Measurements from ENCODE around the gene CIDEB. TPM values are rescaled to one million over a fixed set of nuclear protein-coding genes. Genes with fewer than 3 reads are reported as not detected.

The CIDEB gene
- total RNA-seq, 1 experiment from 2014 or later, result 0.22 TPM

- TF ChIP-seq MAX (IDR thresholded peaks at IDR 0.05) (no peak), REST (IDR thresholded peaks at IDR 0.05; ENCODE audit: low read depth) (no peak)
Measured at GRCh38 chr14:24267516-24267915, 40.3 kb downstream of the CIDEB start (continued).

- ChIA-PET POLR2A (no interaction called here), CTCF (no interaction called here)
- no peak for ATAC-seq
Measured at GRCh38 chr14:24266344-24267244, 41.2 kb downstream of the CIDEB start.

More at GRCh38 chr14:24266344-24267244, 41.2 kb downstream of the CIDEB start:
- Histone ChIP-seq H4K20me1 (ENCODE audit: insufficient read depth) (no peaks in the 10 kb centered on the region), H3K4me2 (ENCODE audit: low read length) (no peak overlapping the region), H3K79me2 (ENCODE audit: insufficient read depth, low read length) (peaks cover 4% of the 10 kb centered on the region; the same call in 1 of the 2 replicates), H3K9me3 (ENCODE audit: control insufficient read depth in 1 of 2, insufficient read depth in 1 of 2, low read depth in 1 of 2, low read length in 2 of 2) (no peaks in the 10 kb centered on the region), H3K9me2 (ENCODE audit: insufficient read depth) (no peaks in the 10 kb centered on the region), H2AFZ (ENCODE audit: low read depth, low read length, poor library complexity, severe bottlenecking) (no peak overlapping the region), H3K36me3 (ENCODE audit: control insufficient read depth in 1 of 2, insufficient read depth in 2 of 2, low read length in 2 of 2) (no peaks in the 10 kb centered on the region; a peak in 1 of 4 replicates), H3K9ac (ENCODE audit: low read length) (no peak overlapping the region), H3K4me1 (ENCODE audit: control insufficient read depth in 1 of 2, insufficient read depth in 2 of 2, low read length in 2 of 2) (peaks cover under 1 to 8% of the 10 kb centered on the region in 2 experiments; a peak in 3 of 4 replicates), H3K27ac (ENCODE audit: low read depth, low read length) (no peak overlapping the region), H3K4me3 (replicated peaks in 1 of 2; ENCODE audit: low read depth in 1 of 2, low read length in 2 of 2) (no peak overlapping the region), H3K27me3 (ENCODE audit: insufficient read depth, low read length) (no peaks in the 10 kb centered on the region)
- intact Hi-C loops (cut with micrococcal nuclease), result no loop called here
- RAD21 ChIA-PET (ENCODE audit: low non-redundant PET in 1 of 2, low total read pairs in 2 of 2, uncharacterized antibody in 2 of 2, unreplicated experiment in 2 of 2), result no interaction called here
- TF ChIP-seq EZH2 (IDR thresholded peaks at IDR 0.05), result no peak
- TF ChIP-seq JUND (IDR thresholded peaks at IDR 0.05), result no peak
- TF ChIP-seq ZNF274 (IDR thresholded peaks at IDR 0.05; ENCODE audit: low read depth, low read length), result no peak
- TF ChIP-seq TCF7L2 (IDR thresholded peaks at IDR 0.05; ENCODE audit: borderline replicate concordance, extremely low read depth, insufficient read depth, insufficient read length), result no peak
- no TSS peak for BruUV-seq (replicated peaks)
- DNase-seq (ENCODE audit: low read depth, low spot score), result no peak

Data from HCT116 (cell line).